Breast epithelium (tissue), 4 donors: Measurements from ENCODE around the gene IFI30. TPM values are rescaled to one million over a fixed set of nuclear protein-coding genes. Genes with fewer than 3 reads are reported as not detected.

ENCODE experiments used
- DNase-seq, 2 donors: peaks; one replicate each; pipeline ENCODE4 v3.0.0-alpha.2; 2019; ENCODE audit warnings: low spot score in 2 of 2
- H3K27ac ChIP-seq, 2 donors: fragments of 200-600 bp; sonication (generic) in 1 of 2; one replicate each; pipeline ENCODE4 v1.5.1; 2016 to 2019; ENCODE audit warnings: mild to moderate bottlenecking in 1 of 2
- H3K27me3 ChIP-seq, 2 donors: fragments of 200-600 bp; sonication (generic) in 1 of 2; one replicate each; pipeline versions ENCODE4 v1.5.1 to v1.6.0; 2017 to 2019; ENCODE audit warnings: control low read depth in 1 of 2, mild to moderate bottlenecking in 1 of 2
- H3K36me3 ChIP-seq: fragments of 200-600 bp; one replicate; pipeline ENCODE4 v1.5.1; 2019
- H3K4me1 ChIP-seq, 2 donors: fragments of 200-600 bp; sonication (generic); one replicate each; pipeline ENCODE4 v1.5.1; 2016 to 2019; ENCODE audit warnings: control low read depth in 1 of 2
- H3K4me3 ChIP-seq, 3 donors: fragments of 200-600 bp; sonication (generic); 1 replicate in 2 of 3; 2 replicates in 1 of 3; pipeline ENCODE4 v1.5.1; 2016 to 2019; ENCODE audit warnings: mild to moderate bottlenecking in 3 of 3, moderate library complexity in 2 of 3
- H3K9me3 ChIP-seq, 2 donors: fragments of 200-600 bp; sonication (generic) in 1 of 2; one replicate each; pipeline ENCODE4 v1.5.1; 2016 to 2019; ENCODE audit warnings: control low read depth in 1 of 2
- POLR2A ChIP-seq: fragments of 450-650 bp; IDR thresholded peaks from one replicate; pipeline ENCODE4 v1.6.1; 2016; ENCODE audit warnings: antibody characterized with exemption, mild to moderate bottlenecking, moderate library complexity
- POLR2AphosphoS5 ChIP-seq, 3 donors: sonication (generic); formaldehyde crosslinking; IDR thresholded peaks; one replicate each; pipeline ENCODE4 v1.6.1; 2017; ENCODE audit warnings: antibody characterized with exemption in 3 of 3
- intact Hi-C: fragments of 100-400 bp; cut with DNase I; formaldehyde crosslinking; loops from one replicate; pipeline ENCODE4 v1.15.1; 2023; ENCODE audit warnings: low total_unique reads
- total RNA-seq, 3 donors: library from RNA; depleted of rRNA; stranded (reverse); fragments of >200 nt; gene quantifications; one replicate each; pipeline ENCODE4 v1.1.0, GENCODE V29; 2016
- TF ChIP-seq, protein P1 (sequence below), 3 donors: fragments of 450-650 bp; IDR thresholded peaks; one replicate each; pipeline ENCODE4 v1.5.1; 2016 to 2017; ENCODE audit warnings: antibody characterized with exemption in 3 of 3, mild to moderate bottlenecking in 3 of 3, moderate library complexity in 3 of 3

The IFI30 gene
- total RNA-seq, 3 donors from 2014 or later: 50.1 to 103 (median 91.6) TPM

DNA sequence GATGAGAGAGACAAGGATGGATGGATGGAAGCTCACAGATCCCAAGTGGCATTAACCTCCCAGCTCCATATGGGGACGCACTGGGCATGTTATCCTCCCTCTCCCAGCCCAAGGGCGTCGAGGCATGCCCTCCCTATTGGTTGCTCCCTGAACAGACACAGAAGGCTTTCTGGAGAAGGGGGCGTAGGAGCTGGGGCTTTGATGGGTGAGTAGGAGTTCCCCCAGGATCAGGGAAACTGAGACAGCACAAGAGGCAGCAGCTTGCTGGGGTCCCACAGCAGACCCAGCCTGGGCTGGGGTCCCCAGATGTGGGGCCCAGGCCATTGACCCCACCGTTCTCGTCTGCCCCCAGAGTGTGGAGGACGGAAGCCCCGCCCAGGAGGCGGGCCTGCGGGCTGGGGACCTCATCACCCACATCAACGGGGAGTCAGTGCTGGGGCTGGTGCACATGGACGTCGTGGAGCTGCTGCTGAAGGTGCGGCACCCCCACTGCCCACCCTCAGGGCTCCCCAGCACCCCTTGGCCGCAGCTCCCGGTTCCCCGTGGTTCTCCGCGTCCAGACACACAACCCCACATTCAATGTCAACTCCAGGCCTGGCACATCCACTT is 28.1 kb upstream of the IFI30 start:
- no peak overlapping the region for H3K27ac ChIP-seq
- no peak overlapping the region for H3K4me3 ChIP-seq
- no peaks in the 10 kb centered on the region for H3K27me3 ChIP-seq
- no peaks in the 10 kb centered on the region for H3K9me3 ChIP-seq
- TF ChIP-seq, protein P1, sequence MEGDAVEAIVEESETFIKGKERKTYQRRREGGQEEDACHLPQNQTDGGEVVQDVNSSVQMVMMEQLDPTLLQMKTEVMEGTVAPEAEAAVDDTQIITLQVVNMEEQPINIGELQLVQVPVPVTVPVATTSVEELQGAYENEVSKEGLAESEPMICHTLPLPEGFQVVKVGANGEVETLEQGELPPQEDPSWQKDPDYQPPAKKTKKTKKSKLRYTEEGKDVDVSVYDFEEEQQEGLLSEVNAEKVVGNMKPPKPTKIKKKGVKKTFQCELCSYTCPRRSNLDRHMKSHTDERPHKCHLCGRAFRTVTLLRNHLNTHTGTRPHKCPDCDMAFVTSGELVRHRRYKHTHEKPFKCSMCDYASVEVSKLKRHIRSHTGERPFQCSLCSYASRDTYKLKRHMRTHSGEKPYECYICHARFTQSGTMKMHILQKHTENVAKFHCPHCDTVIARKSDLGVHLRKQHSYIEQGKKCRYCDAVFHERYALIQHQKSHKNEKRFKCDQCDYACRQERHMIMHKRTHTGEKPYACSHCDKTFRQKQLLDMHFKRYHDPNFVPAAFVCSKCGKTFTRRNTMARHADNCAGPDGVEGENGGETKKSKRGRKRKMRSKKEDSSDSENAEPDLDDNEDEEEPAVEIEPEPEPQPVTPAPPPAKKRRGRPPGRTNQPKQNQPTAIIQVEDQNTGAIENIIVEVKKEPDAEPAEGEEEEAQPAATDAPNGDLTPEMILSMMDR (IDR thresholded peaks at IDR 0.05): no peak
- no peak for TF ChIP-seq POLR2A
- no peak for TF ChIP-seq POLR2AphosphoS5 (IDR thresholded peaks at IDR 0.05)
- H3K4me1 ChIP-seq: no peaks in the 10 kb centered on the region
- intact Hi-C loops: no loop called here
- no peak for DNase-seq
- no peaks in the 10 kb centered on the region for H3K36me3 ChIP-seq

DNA sequence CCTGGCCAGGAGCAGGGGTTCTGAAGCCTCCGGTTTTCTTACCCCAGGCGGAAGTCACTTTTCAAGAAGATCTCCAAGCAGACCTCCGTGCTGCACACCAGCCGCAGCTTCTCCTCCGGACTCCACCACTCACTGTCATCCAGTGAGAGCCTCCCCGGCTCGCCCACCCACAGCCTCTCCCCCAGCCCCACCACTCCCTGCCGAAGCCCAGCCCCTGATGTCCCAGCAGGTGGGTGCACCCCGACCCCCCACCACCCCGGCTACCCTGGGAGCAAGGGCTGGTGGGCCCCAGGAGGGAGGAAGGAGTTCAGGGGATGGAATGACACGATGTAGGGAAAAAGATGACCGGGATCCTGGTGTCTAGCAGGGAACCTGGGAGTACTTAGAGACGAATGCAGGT is 26.2 kb upstream of the IFI30 start:
- Histone ChIP-seq H3K27ac (no peak overlapping the region), H3K27me3 (no peaks in the 10 kb centered on the region), H3K4me1 (no peaks in the 10 kb centered on the region), H3K36me3 (no peaks in the 10 kb centered on the region), H3K4me3 (no peak overlapping the region), H3K9me3 (no peaks in the 10 kb centered on the region)
- TF ChIP-seq POLR2AphosphoS5 (IDR thresholded peaks at IDR 0.05) (no peak), POLR2A (no peak)
- TF ChIP-seq, protein P1 (IDR thresholded peaks at IDR 0.05): no peak
- intact Hi-C loops: no loop called here
- DNase-seq: no peak

DNA sequence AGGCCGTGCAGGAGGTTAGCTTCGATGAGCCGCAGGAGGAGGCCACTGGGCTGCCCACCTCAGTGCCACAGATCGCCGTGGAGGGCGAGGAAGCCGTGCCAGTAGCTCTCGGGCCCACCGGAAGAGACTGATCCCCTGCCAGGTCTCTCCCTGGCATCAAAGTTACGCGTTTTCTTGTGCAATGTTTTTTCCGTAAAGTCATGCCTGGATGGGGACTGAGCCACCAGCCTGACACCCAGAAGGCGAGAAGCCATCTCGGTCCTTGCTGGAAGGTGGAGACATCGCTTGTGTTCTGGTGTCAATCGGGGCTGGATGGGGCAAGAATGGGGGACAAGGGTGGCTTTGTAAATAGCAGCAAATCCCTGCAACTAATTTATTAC is 24.0 kb upstream of the IFI30 start:
- TF ChIP-seq POLR2A: no peak
- TF ChIP-seq POLR2AphosphoS5 (IDR thresholded peaks at IDR 0.05): no peak
- TF ChIP-seq, protein P1 (IDR thresholded peaks at IDR 0.05): no peak
- Histone ChIP-seq H3K27me3 (no peaks in the 10 kb centered on the region), H3K4me3 (no peak overlapping the region), H3K9me3 (no peaks in the 10 kb centered on the region), H3K36me3 (no peaks in the 10 kb centered on the region), H3K4me1 (peaks cover 6 to 7% of the 10 kb centered on the region in 2 donors), H3K27ac (no peak overlapping the region)
- no peak for DNase-seq
- intact Hi-C loops: no loop called here

DNA sequence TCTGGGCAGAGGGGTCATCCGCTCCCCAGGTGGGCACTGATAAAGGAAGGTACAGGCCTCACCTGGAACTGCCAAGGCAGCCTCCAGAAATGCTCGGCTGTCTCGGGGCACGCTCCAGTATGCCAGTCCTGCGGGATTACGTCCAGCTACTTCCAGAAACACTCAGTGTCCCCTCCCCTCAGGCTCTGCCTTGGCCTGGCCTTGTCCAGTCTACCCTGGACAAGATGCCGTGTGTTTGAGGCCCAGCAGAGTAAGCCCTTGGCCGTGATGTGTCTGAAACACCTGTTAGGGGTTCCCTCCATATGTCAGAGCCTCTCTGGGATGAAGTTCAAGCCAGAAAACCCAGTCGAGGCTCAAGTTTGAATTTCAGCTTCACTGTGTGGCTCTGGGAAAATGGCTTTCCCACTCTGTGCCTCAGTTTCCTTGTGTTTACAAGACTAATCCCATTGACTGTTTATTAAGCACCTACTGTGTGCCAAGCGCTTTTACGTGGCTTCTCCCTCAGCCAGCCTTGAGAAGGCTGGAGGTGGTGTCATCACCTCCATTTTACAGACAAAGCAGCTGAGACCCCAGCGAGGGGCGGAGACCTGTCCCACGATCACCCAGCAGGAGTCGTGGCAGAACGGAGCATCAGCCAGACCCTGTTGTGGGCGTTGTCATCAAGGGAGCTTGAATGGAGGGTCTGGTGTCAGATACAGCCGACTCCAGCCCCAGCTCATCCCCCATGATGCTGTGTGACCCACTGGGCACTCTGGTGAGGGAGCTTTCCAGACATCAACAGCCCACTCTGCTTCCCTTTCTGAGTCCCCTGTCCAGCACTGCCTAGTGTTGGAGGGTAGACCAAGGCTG is 22.6 kb upstream of the IFI30 start:
- no peak overlapping the region for H3K4me3 ChIP-seq
- DNase-seq: no peak
- intact Hi-C loops: no loop called here
- H3K4me1 ChIP-seq: peaks cover 12 to 14% of the 10 kb centered on the region in 2 donors
- H3K27me3 ChIP-seq: no peaks in the 10 kb centered on the region
- H3K36me3 ChIP-seq: no peaks in the 10 kb centered on the region
- TF ChIP-seq, protein P1 (IDR thresholded peaks at IDR 0.05): no peak
- TF ChIP-seq POLR2AphosphoS5 (IDR thresholded peaks at IDR 0.05) (no peak), POLR2A (no peak)
- no peak overlapping the region for H3K27ac ChIP-seq
- no peaks in the 10 kb centered on the region for H3K9me3 ChIP-seq

DNA sequence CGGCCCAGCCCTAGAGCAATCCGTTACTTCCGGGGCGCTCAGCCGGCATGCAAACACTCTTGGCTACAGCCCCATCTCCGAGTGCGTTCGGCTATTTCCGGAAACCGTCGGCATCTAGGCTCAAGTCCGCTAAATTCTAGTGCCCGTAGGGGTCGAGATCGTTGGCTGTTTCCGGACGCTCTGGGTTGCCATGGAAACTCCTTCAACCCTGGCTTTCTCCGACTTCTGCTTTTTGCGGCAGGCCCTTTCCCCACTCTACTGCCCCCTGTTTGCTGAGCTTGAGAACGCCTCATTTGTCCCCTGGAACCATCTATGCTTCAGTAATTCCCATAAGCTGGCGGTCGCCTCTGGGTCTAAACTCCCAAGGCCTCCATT is 21.2 kb upstream of the IFI30 start:
- no peaks in the 10 kb centered on the region for H3K27me3 ChIP-seq
- peak; percentile 91 to 95 for DNase-seq
- intact Hi-C loops: no loop called here

More for the DNA sequence above, 21.2 kb upstream of the IFI30 start:
- H3K36me3 ChIP-seq: no peaks in the 10 kb centered on the region
- H3K27ac ChIP-seq: peak overlapping the region; percentile 92 to 93
- H3K4me1 ChIP-seq: peaks cover 20 to 26% of the 10 kb centered on the region in 2 donors
- peak overlapping the region; percentile 73 to 95 (median 90) for H3K4me3 ChIP-seq
- TF ChIP-seq POLR2AphosphoS5 (IDR thresholded peaks at IDR 0.05) (peak; percentile 17 to 65 (median 37)), POLR2A (no peak)
- TF ChIP-seq, protein P1 (IDR thresholded peaks at IDR 0.05): peak; percentile 53 to 74 (median 60)
- H3K9me3 ChIP-seq: no peaks in the 10 kb centered on the region
